ENCODE results near the gene FHAD1. TPM values are rescaled to one million over a fixed set of nuclear protein-coding genes. Genes with fewer than 3 reads are reported as not detected.

The FHAD1 gene
- total RNA-seq, 4 donors from 2014 or later: under 0.01 to 0.26 (median 0.06) TPM; not detected in 1

GRCh38 chr1:15394258-15394690 lies 147.3 kb downstream of the FHAD1 start:
- H3K27me3 ChIP-seq: no peaks in the 10 kb centered on the region
- no peak for TF ChIP-seq POLR2AphosphoS5 (IDR thresholded peaks at IDR 0.05)
- no peak for TF ChIP-seq CTCF (IDR thresholded peaks at IDR 0.05)
- no peak for TF ChIP-seq POLR2A (IDR thresholded peaks at IDR 0.05; ENCODE audit: low read depth)
- TF ChIP-seq EP300 (IDR thresholded peaks at IDR 0.05): no peak
- peaks cover 0 to 2% (median 0%) of the 10 kb centered on the region in 4 donors for H3K9me3 ChIP-seq
- WGBS: 82% methylated on average over 3 of the region's 3 CpGs
- no peak overlapping the region for H3K27ac ChIP-seq (replicated peaks in 1 of 4)
- no peak for DNase-seq (ENCODE audit: extremely low spot score)
- no peaks in the 10 kb centered on the region for H3K4me1 ChIP-seq
- H3K4me3 ChIP-seq: no peak overlapping the region
- intact Hi-C loops (cut with DNase I): no loop called here
- H3K36me3 ChIP-seq: no peaks in the 10 kb centered on the region

DNA sequence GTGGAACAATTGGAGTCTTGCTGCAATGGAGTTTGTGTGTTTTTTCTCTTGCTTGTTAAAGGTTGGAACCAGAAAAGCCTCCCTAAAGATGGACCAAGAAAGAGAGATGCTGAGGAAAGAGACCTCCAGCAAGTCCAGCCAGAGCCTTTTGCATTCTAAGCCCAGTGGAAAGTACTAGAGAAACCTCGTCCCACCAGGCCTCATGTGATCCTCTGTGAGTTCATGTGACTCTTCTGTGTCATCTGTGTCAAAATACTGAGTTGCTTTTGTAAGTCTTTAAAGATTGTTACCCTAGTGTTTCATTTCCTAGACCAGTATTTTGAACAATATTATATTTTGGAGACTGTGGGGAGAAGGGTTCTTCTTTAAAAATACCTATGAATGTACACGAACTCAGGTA lies 150.2 kb downstream of the FHAD1 start:
- DNase-seq (ENCODE audit: extremely low spot score): no peak
- H3K36me3 ChIP-seq: no peaks in the 10 kb centered on the region
- no peaks in the 10 kb centered on the region for H3K4me1 ChIP-seq
- TF ChIP-seq EP300 (IDR thresholded peaks at IDR 0.05): no peak
- WGBS: 100% methylated on average over 2 of the region's 2 CpGs
- intact Hi-C loops (cut with DNase I): no loop called here
- H3K27me3 ChIP-seq: no peaks in the 10 kb centered on the region
- H3K4me3 ChIP-seq: no peak overlapping the region
- H3K27ac ChIP-seq (replicated peaks in 1 of 4): no peak overlapping the region
- H3K9me3 ChIP-seq: peaks cover 0 to 11% (median 7%) of the 10 kb centered on the region in 4 donors

GRCh38 chr1:15399710-15400109 lies 152.7 kb downstream of the FHAD1 start:
- no peaks in the 10 kb centered on the region for H3K27me3 ChIP-seq
- H3K9me3 ChIP-seq: peaks cover 0 to 11% (median 7%) of the 10 kb centered on the region in 4 donors
- no peak for DNase-seq (ENCODE audit: extremely low spot score)
- TF ChIP-seq CTCF (IDR thresholded peaks at IDR 0.05) (no peak), POLR2A (IDR thresholded peaks at IDR 0.05; ENCODE audit: low read depth) (no peak), POLR2AphosphoS5 (IDR thresholded peaks at IDR 0.05) (no peak), EP300 (IDR thresholded peaks at IDR 0.05) (no peak)
- H3K36me3 ChIP-seq: no peaks in the 10 kb centered on the region
- WGBS: 100% methylated on average over 2 of the region's 2 CpGs
- no peak overlapping the region for H3K27ac ChIP-seq (replicated peaks in 1 of 4)
- H3K4me3 ChIP-seq: no peak overlapping the region
- H3K4me1 ChIP-seq: no peaks in the 10 kb centered on the region
- intact Hi-C loops (cut with DNase I): no loop called here

DNA sequence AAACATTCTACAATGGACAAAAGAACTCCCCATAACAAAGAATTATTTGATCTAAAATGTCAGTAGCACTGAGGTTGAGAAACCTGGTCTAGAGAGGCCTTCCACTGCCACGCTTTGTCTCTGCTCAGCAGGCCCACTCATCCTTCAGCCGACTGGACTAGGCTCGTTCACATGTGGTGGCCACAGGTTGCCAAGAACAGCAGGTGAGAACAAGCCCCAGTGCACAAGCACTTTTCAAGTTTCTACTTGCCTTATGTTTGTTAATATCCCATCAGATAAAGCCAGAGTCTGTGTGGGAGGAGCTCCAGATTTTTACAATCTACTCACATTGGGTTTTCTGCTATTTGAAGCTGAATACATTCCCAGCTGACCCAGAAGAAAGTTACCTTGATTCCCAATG lies 153.6 kb downstream of the FHAD1 start:
- 93% methylated on average over 3 of the region's 3 CpGs for WGBS

DNA sequence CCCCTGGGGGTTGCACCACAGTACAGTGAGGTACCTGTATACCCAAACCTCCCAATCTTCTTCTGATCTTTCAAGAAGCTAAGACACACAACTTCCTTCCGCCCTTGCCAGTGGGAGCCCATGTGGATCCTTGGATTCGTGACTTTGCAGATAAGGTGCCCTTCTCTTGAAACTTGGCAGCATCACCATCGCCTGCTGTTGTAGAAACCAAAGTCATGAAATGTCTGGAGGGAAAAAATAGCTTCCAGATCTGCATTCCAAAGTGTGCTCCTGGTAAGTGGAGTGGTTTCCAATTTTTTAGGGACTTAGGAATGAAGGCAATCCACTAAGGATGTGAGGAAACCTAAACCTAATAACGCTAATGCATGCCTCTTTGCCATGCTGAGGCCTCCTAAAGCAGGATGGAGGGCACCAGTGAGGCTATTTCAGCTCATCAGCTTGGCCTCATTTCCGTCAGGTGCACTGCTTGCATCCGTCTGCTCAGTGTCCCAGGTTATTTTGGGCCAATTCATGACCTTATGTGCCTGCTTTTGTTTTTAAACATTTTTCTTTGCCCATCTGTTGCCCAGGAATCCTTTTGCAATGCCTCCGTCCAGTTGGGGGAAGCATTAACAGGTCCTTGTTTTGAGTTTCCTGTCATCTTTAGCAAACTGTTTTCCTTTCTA lies 154.5 kb downstream of the FHAD1 start:
- Histone ChIP-seq H3K9me3 (peaks cover 0 to 11% (median 7%) of the 10 kb centered on the region in 4 donors), H3K36me3 (no peaks in the 10 kb centered on the region), H3K4me3 (no peak overlapping the region), H3K27me3 (no peaks in the 10 kb centered on the region), H3K4me1 (peaks cover 0 to 2% (median under 1%) of the 10 kb centered on the region in 4 donors), H3K27ac (replicated peaks in 1 of 4) (no peak overlapping the region)
- TF ChIP-seq CTCF (IDR thresholded peaks at IDR 0.05) (no peak), POLR2A (IDR thresholded peaks at IDR 0.05; ENCODE audit: low read depth) (no peak), EP300 (IDR thresholded peaks at IDR 0.05) (no peak), POLR2AphosphoS5 (IDR thresholded peaks at IDR 0.05) (no peak)
- DNase-seq (ENCODE audit: extremely low spot score): no peak
- intact Hi-C loops (cut with DNase I): no loop called here
- 82% methylated on average over 7 of the region's 7 CpGs for WGBS

More for the DNA sequence above, 153.6 kb downstream of the FHAD1 start:
- intact Hi-C loops (cut with DNase I): no loop called here
- Histone ChIP-seq H3K27me3 (no peaks in the 10 kb centered on the region), H3K36me3 (no peaks in the 10 kb centered on the region), H3K4me1 (no peaks in the 10 kb centered on the region), H3K4me3 (no peak overlapping the region), H3K27ac (replicated peaks in 1 of 4) (no peak overlapping the region), H3K9me3 (peaks cover 0 to 11% (median 7%) of the 10 kb centered on the region in 4 donors)
- DNase-seq (ENCODE audit: extremely low spot score): no peak
- TF ChIP-seq EP300 (IDR thresholded peaks at IDR 0.05) (no peak), CTCF (IDR thresholded peaks at IDR 0.05) (no peak), POLR2A (IDR thresholded peaks at IDR 0.05; ENCODE audit: low read depth) (no peak), POLR2AphosphoS5 (IDR thresholded peaks at IDR 0.05) (no peak)

Data from esophagus muscularis mucosa (tissue), 4 donors.